IPS DF 19.7 (cell line): Measurements from ENCODE around the gene GPRASP3.
"Not testable (repeated sequence)": the region's sequence is repeated elsewhere in the genome, so short reads cannot be mapped to it uniquely, and the experiment has no call there.

ENCODE experiments used
- DNase-seq: peaks from one replicate; pipeline ENCODE4 v3.0.0-alpha.2; 2013; ENCODE audit warnings: low read depth, low spot score

Gene GPRASP3, protein sequence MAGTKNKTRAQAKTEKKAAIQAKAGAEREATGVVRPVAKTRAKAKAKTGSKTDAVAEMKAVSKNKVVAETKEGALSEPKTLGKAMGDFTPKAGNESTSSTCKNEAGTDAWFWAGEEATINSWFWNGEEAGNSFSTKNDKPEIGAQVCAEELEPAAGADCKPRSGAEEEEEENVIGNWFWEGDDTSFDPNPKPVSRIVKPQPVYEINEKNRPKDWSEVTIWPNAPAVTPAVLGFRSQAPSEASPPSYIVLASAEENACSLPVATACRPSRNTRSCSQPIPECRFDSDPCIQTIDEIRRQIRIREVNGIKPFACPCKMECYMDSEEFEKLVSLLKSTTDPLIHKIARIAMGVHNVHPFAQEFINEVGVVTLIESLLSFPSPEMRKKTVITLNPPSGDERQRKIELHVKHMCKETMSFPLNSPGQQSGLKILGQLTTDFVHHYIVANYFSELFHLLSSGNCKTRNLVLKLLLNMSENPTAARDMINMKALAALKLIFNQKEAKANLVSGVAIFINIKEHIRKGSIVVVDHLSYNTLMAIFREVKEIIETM

DNA sequence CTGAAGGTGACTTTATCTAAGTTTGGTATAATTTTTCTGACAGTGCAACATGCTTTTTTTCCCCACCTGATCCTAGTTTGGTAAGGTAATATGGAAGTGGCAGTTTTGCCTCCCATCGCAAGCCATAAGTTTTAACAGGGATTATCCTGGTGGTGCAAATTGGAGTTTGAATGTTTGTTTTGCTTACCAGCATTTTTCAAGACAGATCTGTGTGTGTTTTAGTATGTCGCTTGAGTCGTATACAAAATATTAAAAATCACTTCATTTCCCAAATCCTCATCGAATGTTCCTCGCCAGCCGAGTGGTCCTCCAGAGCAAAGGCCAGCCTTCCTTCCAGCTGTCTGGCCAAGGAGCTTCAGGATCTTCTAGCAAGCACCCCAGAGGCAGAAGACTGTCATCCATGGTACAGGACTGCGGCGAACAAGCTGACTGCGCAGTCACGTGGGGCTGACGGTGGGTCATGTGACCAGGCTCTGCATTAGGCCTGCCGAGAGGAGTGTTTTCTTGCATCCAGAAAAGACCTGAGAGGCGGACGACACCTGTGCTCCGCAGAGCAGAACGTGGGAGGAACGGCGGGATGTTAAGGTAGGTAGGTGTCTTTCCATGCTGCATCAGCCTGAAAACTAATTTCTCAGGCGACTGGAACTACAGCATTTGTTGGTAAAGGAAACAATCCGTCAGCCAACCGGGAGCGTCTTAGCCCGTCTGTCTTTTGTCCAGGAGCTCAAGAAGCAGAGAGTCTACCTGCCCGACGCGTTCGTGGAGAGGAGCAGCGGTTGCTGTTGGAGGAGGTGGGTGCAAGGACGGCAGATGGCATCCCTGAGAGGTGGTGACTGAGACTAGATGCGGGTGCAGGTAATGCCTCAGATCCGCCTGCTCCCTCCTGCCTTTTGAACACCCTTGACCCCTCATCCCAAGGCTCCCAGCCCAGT is at the start of gene GPRASP3:
TSS of gene GPRASP3 (plus strand) at position 507 of the 932 bp plus-strand sequence. CDS start 28,253 bp downstream, outside the sequence.
- DNase-seq = no peak

DNA sequence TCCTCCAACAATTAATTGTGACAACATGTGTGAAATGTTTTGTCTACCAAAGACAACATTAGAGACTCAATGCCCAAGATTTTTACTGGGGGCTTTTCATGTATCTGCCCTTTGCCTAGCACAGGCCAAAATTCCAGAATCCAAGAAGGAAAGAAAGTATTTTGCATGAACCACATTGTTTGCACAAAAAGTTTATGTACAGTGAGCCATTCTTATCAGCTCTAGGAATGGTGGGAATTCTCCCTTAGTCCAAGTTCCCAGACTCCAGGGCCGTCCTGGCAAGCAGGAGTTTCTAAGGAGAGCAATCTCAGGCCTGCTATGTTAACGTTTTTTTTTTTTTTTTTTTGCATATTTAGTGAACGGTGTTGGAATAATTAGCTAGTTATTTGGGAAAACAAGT is 47.7 kb upstream of the GPRASP3 start:
- DNase-seq = no peak

DNA sequence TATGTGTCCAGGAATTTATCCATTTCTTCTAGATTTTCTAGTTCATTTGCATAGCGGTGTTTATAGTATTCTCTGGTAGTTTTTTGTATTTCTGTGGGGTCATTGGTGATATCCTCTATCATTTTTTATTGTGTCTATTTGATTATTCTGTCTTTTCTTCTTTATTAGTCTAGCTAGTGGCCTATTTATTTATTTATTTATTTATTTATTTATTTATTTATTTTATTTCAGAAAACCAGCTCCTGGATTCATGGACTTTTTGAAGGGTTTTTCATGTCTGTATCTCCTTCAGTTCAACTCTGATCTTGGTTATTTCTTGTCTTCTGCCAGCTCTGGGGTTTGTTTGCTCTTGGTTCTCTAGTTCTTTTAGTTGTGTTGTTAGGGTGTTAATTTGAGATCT is 43.1 kb upstream of the GPRASP3 start:
- not testable (repeated sequence) for DNase-seq

DNA sequence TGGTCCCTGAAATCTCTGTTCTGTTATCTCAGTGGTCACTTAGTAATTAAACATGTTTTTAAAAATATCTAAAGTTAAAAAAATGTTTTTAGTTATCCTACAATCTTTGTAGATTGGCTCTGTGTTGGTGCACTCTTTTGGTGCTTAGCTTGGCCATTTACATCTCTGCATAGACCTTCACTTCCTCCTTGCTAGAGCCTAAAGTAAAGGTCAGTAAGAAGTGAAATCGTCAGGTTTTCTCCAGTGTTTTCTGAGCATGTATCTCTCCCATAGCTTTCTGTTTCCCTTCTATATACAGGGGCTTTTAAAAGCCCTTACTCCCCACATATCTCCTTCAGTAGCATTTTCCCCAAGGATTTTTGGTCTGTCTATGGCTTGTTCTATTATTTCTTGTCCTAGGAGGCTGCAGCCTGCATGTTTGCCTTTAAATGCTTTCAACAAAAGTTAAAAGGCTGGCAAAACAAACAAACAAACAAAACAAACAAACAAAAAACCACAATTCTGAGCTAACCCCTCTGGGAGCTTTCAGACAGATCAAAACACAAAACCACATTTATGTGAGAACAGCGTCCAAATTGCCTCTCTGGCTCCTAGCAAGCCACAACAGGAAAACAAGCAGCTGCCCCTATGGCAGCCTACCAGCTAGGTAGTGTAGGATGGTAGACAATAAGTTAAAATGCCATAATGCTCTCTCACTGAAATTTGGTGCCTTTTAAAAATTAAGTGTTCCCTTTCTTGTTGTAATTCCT is 35.6 kb upstream of the GPRASP3 start:
- no peak for DNase-seq

DNA sequence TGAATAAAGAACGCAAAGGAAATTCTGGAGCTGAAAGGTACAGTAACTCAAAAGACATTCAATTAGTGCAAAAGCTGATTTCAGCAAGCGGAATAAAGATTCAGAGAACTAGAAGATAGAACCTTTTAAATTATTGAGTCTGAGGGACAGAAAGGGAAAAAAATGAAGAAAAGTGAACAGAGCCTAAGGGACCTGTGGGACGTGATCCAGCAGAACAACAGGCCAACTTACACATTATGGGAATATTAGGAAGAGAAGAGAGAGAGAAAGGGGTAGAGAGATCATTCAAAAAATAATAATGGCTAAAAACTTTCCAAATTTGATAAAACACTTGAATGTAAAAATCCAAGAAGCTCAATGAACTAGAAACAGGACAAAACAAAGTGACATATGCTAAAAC is 25.8 kb upstream of the GPRASP3 start:
- no peak for DNase-seq

DNA sequence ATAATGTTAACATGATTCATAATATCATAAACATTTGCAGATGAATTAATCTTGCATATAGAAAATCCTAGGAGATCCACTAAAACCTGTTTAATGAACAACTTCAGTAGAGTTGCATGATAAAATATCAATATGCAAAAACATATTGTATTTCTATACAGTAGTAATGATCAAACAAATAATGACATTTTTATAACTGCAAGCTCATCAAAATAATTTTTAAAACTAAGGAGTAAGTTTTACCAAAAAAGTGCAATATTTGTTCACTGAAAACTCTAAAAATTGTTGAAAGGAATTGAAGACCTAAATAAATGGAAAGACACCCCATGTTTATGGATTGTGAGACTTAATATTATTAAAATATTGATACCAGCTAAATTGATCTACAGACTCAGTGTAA is 24.2 kb upstream of the GPRASP3 start:
- DNase-seq = no peak

DNA sequence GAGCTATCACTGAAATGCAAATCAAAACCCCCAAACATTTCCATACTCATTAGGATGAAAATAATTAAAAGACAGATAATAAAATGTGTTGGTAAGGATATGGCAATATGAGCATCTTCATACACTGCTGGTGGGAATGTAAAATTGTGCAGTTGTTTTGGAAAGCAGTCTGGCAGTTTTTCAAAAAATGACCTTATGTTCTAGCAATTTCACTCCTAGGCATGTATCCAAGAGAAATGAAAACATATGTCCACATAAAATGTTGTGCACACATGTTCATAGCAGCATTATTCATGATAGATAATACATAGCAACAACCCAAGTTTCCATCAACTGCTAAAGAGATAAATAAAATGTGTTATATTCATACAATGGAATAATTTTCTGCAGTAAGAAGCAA is 23.0 kb upstream of the GPRASP3 start:
- DNase-seq = no peak

DNA sequence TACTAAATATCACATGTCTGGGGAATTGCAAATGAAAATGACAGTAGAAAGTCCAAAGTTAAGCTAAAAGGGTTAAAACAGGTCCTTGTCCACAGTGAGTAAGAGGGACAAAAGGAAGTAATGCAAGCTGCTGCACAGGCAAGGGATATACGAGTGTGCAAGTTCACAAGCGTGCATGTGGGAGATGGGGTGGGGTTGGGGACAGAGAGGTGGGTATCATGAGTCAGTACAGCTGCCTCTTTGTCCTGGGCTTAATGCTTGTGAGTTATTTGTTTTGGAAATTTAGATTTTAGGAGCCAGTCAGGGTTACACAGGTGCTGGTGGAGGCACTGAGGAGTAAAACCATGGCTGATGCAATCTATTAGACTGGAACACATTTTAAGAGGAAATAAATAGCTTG is 11.6 kb upstream of the GPRASP3 start:
- DNase-seq = no peak

DNA sequence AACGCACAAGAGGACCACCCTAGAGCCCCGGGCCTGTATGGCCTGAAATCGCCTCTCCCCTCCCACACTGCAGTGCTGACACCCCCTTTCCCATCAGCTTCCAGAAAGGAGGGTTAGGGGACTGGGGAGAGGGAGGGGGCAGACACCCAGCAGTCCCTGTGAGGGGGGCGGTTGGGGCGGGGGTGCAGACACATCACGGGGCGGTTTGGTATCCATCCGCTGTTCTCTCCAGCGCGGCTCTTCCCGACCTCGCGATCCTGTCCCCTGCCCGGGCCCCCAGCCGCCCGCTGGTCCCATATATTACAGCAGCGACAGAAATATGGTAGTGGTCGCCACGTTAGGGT is 8.7 kb upstream of the GPRASP3 start:
- DNase-seq = no peak

DNA sequence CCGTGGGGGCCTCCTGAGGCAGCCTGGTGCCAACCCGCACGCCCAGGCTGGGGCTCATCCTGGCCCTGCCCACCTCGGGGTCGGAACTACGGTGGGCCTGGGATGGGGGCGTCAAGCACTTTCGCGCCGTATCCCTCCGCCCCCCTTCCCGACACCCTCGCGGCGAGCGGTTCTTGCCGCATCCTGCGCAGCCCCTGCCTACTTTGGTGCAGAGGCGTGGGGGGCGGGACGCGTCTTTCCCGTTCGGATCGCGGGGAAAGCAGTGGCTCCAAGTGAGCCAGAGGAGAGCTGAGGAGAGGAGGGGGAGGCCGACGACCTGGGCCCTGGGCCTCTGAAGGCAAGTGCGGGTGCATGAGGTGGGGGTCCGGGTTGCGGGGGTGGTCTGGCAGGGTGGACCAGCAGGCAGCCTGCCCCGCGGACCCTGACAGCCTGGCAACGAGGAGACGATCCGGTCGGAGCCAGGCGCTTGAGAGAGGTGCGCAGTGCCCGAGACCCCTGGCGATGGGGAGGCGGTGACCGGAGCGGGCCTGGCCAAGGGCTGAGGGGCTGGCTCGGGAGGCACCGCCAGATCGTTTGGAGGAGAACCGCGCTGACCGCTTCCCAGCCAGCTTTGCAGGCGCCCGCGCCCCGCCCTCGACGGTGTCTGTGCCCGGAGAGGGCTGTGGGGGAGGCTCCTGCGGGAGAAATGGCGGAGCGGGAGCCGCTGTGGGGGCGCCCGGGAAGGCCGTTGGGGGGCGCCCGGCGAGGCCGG is 8.2 kb upstream of the GPRASP3 start, which contains the start of gene GPRASP2:
TSS of gene GPRASP2 (plus strand) at position 233 of the 751 bp plus-strand sequence. CDS start 2,422 bp downstream, outside the sequence.
- DNase-seq = no peak

DNA sequence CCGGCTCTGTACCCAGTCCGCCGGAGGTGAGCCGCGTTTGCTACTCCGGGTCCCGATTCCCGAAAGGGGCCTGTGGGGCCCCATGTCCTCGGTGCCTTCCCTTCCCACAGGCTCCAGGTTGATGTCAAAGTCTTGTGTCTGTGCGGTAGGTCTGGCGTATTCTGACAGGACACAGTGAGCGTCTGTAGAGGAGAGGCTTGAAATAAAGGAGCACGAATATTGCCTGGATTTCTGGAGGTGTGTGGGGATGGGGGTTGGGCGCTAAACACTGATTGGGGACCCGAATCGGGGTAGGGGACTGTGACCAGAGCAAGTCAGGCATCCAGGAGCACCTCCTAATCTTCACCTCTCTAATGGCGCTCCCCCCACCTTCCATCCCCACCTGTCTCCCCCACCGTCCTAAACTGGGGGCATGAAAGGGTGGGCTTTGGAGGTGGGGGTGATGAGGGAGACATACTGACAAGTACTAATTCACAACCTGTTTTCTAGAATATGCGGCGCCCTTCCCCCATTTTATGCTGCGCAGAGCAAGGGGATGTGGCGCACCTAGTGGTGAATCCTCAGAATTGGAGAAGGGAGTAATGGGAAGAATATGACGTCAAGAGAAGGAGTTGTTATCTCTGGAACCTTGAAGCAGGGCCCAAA is 7.4 kb upstream of the GPRASP3 start:
- DNase-seq = no peak

DNA sequence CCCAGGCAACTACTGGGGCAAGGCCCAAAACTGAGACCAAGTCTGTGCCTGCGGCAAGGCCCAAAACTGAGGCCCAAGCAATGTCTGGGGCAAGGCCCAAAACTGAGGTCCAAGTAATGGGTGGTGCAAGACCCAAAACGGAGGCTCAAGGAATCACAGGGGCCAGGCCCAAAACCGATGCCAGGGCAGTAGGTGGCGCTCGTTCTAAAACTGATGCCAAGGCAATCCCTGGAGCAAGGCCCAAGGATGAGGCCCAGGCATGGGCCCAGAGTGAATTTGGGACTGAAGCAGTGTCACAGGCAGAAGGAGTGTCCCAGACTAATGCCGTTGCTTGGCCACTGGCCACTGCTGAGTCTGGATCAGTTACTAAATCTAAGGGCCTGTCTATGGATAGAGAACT is 5.5 kb upstream of the GPRASP3 start:
- DNase-seq = no peak

DNA sequence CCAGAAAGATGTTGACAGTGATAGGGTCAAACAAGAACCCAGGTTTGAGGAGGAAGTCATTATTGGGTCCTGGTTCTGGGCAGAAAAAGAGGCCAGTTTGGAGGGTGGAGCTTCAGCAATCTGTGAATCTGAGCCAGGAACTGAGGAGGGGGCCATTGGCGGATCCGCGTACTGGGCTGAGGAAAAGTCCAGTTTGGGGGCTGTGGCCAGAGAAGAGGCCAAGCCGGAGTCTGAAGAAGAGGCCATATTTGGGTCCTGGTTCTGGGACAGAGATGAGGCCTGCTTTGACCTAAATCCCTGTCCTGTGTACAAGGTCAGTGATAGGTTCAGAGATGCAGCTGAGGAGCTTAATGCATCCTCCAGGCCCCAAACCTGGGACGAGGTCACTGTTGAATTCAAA is 4.6 kb upstream of the GPRASP3 start:
- no peak for DNase-seq

DNA sequence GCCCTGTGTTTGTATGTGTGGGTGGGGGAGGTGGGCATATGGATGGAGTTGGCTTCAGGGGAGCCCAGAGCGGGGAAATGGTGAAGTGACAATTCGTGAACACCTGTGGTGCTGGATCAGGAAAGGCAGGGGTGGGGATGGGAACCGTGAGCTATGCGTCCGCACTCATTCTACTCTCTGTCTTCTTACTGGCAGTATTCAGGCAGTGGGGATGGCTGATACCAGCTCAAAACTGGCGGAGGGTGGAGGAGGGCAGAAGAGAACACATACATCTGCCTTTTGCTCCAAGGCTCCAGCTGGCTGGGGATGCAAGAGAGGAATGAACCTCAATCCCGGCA is 595 bp downstream of the GPRASP3 start:
- not testable (repeated sequence) for DNase-seq

DNA sequence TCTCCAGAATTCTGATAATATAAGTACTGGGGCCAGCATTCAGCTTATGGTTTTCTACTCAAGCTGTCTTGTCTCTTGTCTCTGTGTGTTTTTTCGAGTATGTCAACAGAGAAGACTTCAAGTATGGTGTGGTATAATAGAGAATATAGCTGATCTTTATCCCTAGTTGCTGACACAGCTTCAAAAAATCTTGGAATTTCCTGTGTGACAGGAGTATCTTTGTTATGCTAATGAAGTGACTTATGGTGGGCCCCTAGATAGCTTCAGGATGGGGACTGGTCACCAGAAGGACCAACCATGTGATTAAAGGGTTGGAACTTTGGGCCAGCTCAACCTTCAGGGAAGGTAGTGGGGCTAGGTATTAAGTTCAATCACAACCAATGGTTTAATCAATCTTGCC is 2.9 kb downstream of the GPRASP3 start:
- DNase-seq = no peak

DNA sequence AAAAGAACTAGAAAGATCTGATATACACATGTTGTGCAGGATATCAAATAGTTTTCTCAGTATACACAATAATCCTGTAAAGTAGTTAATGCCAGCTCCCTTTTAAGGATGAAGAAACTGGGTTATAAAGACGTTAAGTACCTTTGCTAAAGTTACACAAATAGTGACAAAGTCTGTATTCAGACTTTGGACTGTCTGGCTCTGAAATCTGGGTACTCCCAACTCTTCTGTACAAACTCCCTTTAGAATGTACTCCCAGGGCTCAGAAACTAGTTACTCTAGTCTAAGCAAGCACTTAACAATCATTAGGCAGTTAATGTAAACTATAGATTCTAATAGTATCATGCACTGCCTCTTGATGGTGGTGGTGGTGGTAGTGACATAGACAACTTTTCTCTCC is 7.2 kb downstream of the GPRASP3 start:
- no peak for DNase-seq

DNA sequence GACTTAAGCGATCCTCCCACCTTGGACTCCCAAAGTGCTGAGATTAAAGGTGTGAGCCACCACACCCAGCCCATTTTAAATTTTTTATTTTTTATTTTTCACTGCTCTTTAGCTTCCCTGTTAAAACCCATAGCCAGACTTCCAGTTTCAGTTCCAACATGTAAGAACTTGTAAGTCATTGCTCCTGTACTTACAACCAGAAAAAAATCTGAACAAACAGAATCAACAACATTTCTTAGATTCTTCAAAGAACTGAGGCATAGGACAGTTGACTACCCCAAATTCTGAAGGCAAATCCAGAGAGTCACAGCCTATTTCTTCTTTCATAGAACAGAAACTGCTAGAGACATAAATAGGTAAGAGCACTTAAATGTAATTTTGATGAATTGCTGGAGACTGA is 8.1 kb downstream of the GPRASP3 start:
- no peak for DNase-seq

DNA sequence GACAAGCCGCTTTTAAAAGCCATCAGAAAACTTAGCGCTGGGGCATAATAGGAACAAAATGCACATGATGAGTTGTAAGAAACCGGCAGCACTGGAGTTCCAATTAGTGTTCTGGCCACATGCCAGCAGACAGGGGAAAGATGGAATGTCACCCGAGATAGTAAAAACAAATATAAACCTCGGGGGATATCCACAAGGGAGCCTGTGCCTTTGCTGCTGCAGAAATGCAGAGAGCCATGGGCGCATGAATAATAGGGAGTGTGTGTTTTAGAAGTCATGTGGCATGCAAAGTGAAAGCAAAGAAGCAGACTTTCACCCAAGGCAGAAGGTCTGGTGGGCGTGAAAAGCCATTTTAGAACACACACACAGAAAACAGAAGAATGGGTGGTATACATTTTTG is 19.1 kb downstream of the GPRASP3 start:
- DNase-seq = no peak

DNA sequence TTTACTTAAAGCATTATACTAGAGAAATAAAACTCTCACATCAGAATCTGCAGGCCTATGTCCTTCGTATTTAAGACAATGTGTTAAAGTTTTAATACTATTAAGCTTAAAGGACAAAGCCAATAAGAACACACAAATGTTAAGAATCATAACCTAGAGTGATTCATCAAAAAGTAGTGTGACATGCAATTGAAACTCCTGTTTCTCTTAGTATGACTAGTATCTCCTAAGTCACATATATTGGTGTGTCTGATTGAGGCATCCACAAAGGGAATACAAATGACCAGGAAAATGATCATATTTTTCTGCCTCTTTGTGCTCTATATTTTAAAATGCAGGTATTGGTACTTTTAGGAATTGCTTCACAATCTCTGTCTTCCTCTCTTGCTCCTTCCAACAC is 23.8 kb downstream of the GPRASP3 start:
- no peak for DNase-seq

DNA sequence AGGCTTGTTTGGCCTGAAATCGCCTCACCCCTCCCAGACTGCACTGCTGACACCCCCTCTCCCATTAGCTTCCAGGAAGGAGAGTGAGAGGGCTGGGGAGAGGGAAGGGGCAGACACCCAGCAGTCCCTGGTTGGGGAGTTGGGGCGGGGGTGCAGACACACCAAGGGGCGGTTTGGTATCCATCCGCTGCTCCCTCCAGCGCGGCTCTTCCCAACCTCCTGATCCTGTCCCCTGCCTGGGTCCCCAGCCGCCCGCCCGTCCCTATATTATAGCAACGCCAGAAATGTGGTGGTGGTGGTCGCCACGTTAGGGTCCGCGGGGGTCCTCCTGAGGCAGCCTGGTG is 24.9 kb downstream of the GPRASP3 start:
- no peak for DNase-seq
